GM21825 (cell line): Measurements from ENCODE around the gene ELL.
"Not testable (repeated sequence)": the region's sequence is repeated elsewhere in the genome, so short reads cannot be mapped to it uniquely, and the experiment has no call there.

Experiments
- ATAC-seq: cut with Tn5 transposase; IDR thresholded peaks from one replicate; pipeline ENCODE4 v1.9.1; 2021; ENCODE audit warnings: mild to moderate bottlenecking, moderate library complexity; ENCODE audit not compliant: unreplicated experiment

Gene ELL

DNA sequence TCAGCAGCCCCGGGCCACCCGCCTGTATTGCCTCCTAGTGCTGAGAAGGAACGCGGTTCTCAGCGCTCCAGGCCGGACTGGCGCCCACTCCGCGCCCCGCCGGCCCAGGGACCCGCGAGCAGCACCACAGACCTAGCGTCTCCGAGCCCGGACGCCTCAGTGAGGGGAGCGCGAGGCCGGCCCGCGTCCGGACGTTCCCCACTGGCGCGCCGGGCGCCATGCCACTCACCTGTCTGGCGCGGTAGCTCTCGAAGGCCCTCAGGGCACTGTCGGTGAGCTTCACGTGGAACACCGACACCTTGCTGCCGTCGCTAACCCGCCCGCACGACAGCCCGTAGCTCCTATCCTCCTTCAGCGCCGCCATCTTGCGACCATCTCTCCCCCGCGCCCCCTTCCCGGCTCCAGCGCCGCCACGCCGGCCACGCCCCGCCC lies at the start of gene ELL:
TSS of gene ELL (minus strand) at position 379 of the 432 bp plus-strand sequence. CDS start at position 364, 15 bp downstream.
- peak; percentile 8 for ATAC-seq

DNA sequence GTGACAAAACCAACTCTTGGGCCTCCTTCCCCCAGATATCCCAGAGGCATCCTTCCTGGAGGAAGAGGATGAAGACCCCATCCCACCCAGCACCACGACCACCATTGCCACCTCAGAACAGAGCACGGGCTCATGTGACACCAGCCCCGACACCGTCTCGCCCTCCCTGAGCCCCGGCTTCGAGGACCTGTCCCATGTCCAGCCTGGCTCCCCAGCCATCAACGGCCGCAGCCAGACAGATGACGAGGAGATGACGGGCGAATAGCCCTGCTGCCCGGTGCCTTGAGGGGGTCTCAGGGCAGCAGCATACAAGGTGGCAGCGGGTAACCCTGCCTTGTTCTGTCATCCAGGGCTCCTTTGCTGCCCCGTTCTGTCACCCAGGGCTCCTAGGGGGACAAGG lies 46.5 kb upstream of the ELL start:
- ATAC-seq: no peak

DNA sequence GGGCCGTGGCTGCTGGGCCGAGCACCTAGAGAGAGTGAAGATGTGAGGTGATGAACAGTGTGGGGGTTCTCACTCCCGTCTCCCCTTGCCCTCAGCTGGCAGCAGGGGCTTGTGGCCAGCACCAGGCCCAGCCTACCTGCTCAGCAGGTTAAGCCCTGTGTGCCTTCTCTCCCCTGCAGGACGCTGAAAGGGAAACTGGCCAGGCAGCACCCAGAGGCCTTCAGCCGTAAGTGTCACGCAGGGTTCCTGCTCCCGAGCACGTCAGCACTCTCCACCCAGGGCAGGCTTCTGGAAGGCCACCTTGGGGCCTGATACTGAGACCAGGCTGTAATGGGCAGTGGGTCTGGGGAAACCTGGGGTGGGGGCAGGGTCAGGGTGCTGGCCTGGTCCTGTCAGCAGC lies 45.1 kb upstream of the ELL start:
- no peak for ATAC-seq

DNA sequence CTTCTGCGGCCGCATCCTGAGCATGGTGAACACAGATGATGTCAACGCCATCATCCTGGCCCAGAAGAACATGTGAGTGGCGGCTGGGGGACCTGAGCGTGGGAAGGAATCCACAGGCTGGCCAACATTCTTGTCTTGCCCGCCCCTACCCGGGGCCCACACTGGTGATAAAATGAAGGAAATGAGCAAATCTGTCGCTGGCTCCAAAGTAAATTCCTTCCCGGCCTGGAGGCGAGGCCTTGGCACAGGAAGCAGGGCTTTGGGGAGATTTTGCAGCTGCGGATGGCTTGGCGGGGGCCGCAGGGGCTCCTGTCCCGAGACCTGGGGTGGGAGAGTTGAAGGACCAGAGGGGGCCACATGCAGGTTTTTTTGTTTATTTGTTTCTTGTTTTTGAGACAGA lies 40.2 kb upstream of the ELL start:
- no peak for ATAC-seq

DNA sequence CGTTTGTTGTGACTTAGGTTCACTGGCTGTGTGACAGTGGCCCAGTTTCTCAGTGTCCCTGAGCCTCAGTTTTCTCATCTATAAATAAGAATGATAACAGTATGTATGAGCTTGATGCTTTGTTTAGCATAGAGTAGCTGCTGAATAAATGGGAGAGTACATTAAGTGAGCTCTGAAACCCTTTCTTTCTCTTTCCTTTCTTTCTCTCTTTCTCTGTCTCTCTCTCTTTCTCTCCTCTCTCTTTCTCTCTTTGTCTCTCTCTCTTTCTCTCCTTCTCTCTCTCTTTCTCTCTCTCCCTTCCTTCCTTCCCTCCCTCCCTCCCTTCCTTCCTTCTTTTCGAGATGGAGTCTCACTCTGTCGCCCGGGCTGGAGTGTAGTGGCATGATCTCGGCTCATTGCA lies 37.8 kb upstream of the ELL start:
- no peak for ATAC-seq

DNA sequence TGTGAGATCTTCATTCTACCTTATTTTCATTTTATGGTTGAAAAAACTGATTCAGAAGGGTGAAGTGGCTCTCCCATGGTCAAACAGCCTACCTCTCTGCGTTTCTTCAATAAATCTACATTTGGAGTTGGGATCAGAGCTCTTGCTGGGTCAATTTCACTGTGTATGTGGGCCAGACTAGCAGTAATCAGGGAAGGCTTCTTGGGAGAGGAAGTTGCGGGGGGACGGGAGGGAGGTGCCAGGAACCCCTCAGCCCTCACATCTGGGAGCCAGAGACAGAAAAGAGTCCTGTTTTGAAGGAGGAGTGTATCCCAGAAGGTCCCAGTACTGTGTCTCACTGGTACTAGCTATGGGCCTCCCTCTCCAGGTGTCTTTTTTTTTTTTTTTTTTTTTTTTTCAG lies 36.7 kb upstream of the ELL start:
- no peak for ATAC-seq

DNA sequence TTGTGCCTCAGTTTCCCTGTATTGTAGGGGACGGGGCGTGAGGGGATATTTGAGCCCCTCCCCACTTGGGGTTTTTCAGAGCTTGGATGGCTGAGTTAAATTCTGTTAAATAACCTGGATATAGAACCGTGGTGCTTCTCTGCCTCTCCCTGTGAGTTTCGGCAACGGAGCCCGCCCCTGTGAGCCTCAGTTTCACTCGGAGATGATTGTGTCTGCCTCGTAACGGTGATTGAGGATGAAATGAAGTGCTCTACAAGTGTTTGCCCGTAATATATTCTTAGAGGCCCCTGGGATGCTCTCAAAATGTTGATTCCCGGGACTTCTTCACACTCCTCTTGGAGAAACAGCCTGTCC lies 36.3 kb upstream of the ELL start:
- ATAC-seq: no peak

DNA sequence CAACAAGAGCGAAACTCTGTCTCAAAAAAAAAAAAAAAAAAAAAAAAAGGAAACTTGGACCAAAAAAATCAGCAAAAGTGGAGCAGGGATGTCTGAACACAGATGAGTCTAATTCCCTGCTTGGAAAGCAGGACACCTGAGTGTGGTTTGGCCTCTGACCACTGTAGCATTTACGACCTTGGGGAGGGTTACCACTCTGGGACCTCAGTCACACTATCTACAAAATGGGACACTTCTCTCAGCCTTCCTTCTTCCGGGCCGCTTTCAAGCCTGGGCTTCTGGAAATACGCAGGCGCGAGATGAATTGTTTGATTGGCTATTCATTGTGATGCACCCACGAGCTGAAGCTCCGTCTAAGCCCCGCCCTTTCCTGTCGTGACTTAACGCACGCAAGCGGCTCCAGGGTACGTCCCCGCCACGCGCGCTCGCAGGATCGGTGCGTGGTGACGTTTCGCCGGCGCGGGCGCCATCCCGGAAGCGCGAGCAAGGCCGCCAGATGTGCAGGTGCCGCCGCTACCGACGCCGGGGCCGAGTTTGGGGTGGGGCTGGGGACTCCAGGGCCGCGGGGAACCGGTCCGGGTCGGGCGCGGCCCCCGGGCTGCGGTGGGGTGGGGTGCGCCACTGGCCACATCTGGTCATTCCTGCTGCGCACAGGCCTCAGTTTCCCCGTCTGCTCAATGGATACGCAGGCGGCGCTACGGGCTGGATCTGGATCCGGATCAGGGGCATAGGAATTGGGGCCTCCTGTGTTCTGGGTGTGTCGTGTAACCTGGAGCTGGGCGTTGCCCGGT lies 35.7 kb upstream of the ELL start, which contains the start of gene KXD1:
TSS of gene KXD1 (plus strand) at position 460 of the 791 bp plus-strand sequence. CDS start 4,187 bp downstream, outside the sequence.
- ATAC-seq: peak; percentile 91

DNA sequence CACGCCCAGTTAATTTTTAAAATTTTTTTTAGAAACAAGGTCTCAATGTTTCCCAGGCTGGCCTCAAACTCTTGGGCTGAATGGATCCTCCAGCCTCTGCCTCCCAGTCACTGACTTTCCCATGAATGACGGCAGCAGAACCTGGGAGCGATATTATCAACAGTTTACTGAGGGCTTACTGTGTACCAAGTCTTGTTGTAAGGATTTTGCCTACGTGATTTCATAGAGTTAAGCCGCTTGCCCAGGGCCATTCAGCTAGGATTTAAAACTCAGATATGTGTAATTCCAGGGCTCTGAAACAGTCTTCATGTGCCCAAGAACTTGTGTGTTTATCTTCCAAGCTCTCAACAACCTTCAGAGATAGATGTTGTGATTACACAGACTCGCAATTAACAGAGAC lies 29.8 kb upstream of the ELL start:
- ATAC-seq: no peak

DNA sequence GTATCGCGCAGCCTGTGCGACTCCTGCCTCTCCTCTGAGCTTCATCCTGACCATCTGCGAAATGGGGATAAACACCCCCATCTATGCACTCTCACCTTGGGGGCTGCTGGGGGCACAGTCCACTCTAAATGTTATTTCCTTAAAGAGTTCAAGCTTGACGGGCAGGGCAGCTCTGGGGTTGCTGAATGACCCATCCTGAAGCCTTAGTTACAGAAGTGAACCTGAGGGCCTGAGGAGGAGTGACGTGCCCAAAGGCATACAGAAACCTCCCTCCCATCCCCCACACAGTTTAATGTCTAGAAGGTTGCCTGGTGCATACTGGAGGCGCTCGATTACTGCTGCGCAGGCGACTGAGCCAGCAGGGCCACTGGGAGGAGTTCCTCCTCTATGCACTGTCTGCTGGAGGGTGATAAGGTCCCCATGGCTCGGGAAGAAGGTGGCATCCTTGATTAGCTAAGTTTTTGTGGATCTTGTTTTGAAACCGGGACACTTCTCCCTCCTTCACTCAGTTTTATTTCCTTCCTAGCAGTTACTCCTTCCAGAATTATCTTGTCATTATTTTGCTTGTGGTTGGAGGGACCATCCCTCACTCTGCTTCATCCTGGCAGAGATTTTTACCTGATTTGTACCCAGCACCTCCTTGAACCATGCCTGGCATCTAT lies 22.1 kb upstream of the ELL start:
- peak; percentile 39 for ATAC-seq

DNA sequence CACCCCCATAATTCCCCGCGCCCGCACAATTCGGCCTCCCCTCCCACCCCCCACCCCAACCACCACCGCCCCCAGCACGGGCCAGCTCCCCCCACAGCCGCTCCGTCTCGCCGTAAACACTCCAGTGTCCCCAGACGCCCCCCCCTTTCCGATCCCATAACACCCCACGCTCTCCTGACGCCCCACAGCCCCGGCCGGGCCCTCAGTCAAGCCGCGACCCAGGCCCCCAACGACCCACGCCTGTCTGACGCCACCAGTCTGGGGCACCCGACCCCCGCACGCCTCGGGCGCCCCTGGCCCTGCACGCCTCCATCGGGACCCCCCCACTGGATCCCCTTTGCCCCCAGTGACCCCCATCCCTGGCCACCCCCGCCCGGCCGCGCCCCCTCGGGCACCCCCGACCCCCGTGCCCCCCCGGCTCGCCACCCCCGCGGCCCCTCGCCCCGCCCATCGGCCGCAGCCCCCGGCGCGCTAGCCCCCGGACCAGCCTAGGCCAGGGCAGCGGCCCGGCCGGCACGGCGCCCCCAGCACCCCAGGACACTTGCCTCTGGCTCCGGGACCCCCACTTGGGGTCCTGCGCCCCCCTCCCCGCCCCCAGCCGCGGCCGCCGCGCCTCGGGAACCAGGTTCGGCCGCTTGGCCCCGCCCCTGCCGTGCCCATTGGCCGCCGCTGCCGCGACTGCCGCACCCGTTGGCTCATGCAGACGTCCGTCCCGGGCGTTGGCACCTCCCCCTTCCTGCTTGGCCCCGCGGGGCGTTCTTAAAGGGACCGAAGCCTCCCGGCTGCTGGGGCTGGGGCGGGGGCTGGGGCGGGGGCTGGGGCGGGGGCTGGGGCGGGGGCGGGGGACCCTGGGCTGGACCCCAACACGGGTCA lies 21.3 kb upstream of the ELL start, which contains the start of gene FKBP8:
TSS of gene FKBP8 (minus strand) at position 633 of the 873 bp plus-strand sequence. CDS start 1,603 bp downstream, outside the sequence.
- ATAC-seq: peak; percentile 90

DNA sequence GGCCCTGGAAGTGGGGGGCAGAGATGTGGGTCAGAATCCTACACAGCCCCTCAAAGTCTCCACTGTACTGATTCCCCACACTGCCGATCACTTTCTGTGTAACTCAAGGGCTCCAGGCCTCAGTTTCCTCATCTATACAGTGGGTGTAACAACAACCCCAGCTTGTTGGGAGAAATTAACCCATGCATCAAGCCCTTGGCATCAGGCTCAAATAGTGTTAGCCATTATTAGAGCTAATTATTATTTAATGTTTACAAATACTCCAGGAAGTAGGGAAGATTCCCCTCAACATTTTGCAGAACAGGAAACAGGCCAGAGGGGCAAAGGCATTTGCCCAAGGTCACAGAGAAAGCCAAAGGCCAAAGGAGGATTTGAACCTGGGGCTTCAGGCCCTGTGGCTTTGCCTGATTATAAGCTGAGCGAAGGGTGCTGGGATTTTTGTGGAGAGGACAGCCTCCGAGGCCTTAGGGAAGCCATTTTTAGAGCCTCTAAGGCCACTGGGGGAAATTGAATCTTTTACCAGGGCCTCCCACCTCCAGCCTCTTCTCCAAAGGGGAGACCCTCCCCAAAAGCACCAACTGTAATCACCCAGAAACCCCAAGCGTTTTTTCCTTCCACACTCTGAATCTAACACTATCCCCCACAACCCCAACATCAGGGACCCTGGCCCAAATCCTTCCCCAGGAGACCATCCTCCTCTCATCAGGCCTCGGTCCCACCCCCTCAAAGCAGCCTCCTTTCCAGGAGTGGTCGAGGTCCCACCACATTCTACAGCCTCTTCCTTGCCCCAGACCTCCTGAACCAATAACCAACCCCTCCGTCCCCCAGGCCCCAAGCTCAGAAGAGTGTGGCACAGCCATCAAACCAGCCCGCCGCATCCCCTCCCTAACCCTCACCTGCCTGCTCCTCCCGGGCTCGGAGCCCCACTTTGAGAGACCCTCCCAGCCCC lies 20.4 kb upstream of the ELL start:
- ATAC-seq: no peak

DNA sequence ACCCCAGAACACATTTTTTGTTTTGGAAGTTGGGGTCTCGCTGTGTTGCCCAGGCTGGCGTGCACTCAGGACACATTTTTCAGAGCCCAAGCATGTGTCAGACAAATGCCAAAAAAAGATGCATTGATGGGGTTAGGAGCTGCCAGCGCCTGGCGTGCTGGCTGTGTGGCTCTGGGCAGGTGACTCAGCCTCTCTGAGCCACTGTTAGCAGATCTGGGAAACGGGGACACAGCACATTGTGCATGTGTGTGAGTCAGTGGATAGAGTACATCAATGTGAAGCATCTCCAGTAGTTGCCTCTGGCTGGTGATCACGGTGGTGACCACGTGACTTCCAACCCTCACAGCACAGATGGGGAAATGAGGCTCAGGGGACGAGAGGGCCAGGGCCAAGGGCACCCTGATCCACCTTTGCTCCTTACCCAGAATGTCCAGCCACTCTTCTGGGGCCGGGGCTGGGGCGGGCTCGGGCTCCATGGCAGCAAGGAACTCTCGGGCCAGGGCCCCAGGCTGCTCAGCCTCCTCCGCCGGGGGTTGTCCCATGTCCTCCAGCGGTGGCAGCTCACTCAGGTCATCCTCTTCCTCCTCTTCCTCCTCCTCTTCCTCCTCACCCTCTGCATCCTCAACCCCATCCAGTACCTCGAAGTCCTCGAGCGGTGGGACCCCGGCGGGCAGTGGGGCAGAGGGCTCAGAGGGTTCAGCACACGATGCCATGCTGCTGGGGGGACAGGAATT lies 19.6 kb upstream of the ELL start:
- ATAC-seq: no peak

DNA sequence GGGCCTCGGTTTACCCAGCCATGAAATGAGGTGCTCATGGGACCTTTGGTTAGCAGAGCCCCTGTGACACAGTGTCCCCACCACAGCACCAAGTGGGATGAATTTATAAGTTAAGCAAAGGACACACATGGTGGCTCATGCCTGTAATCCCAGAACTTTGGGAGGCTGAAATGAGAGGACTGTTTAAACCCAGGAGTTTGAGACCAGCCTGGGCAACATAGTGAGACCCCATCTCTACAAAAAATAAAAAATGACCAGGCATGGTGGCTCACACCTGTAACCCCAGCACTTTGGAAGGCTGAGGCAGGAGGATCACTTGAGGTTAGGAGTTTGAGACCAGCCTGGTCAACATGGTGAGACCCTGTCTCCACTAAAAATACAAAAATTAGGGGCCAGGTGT lies 18.3 kb upstream of the ELL start:
- not testable (repeated sequence) for ATAC-seq

DNA sequence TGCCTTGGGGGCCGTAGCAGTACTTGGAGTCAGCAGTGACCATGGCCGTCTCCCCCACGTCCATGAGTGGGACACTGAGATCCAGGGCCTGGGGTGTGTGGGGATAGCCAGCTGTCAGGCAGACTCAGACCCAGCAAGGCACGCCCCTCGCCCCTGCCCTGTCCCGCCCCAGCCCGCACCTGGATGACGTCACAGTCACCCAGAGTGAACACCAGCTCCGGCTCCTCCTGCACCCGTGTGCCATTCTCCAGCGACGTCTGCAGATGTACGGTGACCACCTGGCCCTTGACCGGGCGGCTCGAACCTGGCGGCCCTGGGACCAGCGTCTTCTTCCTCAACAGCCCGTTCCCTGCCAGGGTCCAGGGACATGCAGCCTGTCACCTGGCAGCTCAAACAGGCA lies 17.5 kb upstream of the ELL start:
- no peak for ATAC-seq

DNA sequence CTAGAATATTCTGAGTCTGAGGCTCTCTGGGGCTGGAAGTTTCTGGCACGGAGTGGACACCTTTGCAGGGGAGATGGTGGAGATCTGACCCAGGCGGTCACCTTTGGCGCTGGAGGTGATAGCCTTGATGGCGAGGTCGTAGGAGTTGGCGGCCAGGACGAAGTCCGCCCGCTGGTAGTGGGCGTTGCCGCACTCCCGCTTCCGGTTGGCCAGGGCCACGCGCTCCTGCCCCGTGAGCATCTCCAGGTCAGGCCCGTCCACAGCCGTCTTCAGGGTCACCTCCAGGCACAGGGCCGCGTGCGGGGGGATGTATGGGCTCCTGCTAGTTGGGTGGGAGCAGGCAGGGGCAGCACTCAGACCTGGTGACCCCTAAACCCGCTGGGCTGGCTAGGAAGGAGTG lies 16.2 kb upstream of the ELL start:
- ATAC-seq: no peak

DNA sequence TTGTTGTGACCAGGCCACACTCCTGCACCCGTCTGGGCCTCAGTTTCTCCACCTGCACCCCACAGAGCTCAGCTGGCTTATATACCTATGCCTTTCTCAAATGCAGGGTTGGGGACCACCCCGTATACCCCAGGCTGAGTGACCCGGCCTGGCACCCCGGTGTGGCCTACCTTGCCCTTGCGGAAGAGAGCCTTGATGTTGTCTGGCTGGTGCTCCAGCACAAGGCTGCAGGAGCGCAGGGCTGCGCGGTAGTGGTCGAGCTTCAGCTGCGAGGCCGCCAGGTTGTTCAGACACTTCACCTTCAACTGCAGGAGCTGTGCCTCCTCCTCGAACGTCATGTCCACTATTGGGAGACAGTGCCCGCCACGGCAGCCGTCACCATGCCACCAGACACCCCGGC lies 15.6 kb upstream of the ELL start:
- ATAC-seq: no peak

DNA sequence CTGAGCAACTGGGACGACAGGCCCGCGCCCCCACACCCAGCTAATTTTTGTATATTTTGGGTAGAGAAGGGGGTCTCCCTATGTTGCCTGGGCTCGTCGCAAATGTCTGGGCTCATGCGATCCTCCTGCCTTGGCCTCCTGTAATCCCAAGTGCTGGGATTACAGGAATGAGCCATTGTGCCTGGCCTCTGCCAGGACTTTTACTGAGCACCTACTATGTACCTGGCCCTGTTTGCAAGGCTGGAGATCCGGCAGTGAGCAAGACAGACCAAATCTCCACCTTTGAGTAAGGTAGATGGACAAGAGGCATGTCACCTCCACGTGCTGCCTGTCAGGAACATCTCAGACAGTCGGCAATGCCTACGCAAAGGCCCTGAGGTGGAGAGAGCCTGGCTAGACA lies 14.6 kb upstream of the ELL start:
- no peak for ATAC-seq

DNA sequence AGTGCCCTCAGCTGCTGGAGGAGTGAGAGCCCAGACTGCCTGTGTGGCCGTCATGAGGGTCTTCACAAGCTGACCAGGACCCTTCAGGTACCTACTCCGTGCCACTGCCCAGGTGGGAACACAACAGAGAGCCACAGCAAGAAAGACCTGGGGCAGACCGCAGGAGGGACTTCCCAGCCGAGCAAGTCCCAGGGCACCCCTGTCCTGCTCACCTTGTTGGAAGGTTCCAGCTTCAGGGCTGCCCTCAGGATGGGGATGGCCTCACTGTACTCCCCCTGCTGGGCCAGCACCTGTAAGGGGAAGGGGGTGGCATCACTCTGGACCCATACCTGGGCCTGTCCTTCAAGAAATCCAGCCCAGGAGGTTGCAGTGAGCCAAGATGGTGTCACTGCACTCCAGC lies 11.2 kb upstream of the ELL start:
- ATAC-seq: no peak
